Cortex of kidney (tissue), 1 donor: ENCODE measurements around the gene SNRPB.

Experiments used
- DNase-seq: peaks from one replicate; lab custom pipeline; 2025; lab: John Stamatoyannopoulos, UW

The SNRPB gene

GRCh38 chr20:2420510-2420909, 50.1 kb downstream of the SNRPB start:
- no peak for DNase-seq

GRCh38 chr20:2418388-2418787, 52.2 kb downstream of the SNRPB start:
- no peak for DNase-seq

- no peak for DNase-seq
These were observed 53.4 kb downstream of the SNRPB start for GRCh38 chr20:2417213-2417541.

- DNase-seq, result no peak
These were observed 53.9 kb downstream of the SNRPB start for GRCh38 chr20:2416541-2417212.
